Measurements from ENCODE around the gene JPT2.

- no peak for TF ChIP-seq CTCF (conservative IDR thresholded peaks at IDR 0.05; ENCODE audit: low read depth, low read length)
- no peak for TF ChIP-seq EZH2 (IDR thresholded peaks at IDR 0.05; ENCODE audit: borderline replicate concordance, low read depth, low read length, poor library complexity, severe bottlenecking)
Observed at GRCh38 chr16:1734816-1735215, 56.7 kb downstream of the JPT2 start.

Measured in A673 (cell line).